H1 (cell line): ENCODE measurements around the gene OCRL. TPM values are rescaled to one million over a fixed set of nuclear protein-coding genes. Genes with fewer than 3 reads are reported as not detected.

Experiments used
- CTCF ChIA-PET: fragments of 300-600 bp; sonication (Branson Sonifier 250); formaldehyde crosslinking; loops from one replicate; lab custom pipeline; 2021; ENCODE audit not compliant: partially characterized antibody; lab: Charles Lee
- POLR2A ChIA-PET: fragments of 300-600 bp; sonication (Branson Sonifier 250); formaldehyde crosslinking; loops from one replicate; lab custom pipeline; 2021; ENCODE audit warnings: inconsistent platforms; ENCODE audit not compliant: partially characterized antibody; lab: Charles Lee
- DNase-seq, 2 experiments: peaks; one replicate each; pipeline versions ENCODE4 v3.0.0 to v3.0.0-alpha.2; 2010 to 2022; ENCODE audit warnings: low spot score in 2 of 2, low read depth in 1 of 2, mixed read lengths in 1 of 2
- FAIRE-seq: peaks from 2 replicates; lab custom pipeline; 2011; peaks lifted over from hg19 to GRCh38; lab: Jason Lieb, UNC
- H2AFZ ChIP-seq: 2 replicates; pipeline ENCODE4 v1.8.1; 2012; ENCODE audit warnings: low read length, inconsistent platforms
- H2AK5ac ChIP-seq: 2 replicates; pipeline ENCODE4 v1.6.1; 2013; ENCODE audit warnings: low read depth, low read length
- H2BK120ac ChIP-seq: replicated peaks from 2 replicates; pipeline ENCODE3; 2013; ENCODE audit warnings: low read depth, low read length, inconsistent platforms
- H2BK12ac ChIP-seq: 2 replicates; pipeline ENCODE4 v1.6.1; 2013; ENCODE audit warnings: low read depth, low read length
- H2BK15ac ChIP-seq: 2 replicates; pipeline ENCODE4 v1.6.1; 2013; ENCODE audit warnings: low read length
- H2BK20ac ChIP-seq: 2 replicates; pipeline ENCODE4 v1.6.1; 2013; ENCODE audit warnings: low read length
- H2BK5ac ChIP-seq: 2 replicates; pipeline ENCODE4 v1.6.1; 2013; ENCODE audit warnings: low read depth, low read length
- H3K14ac ChIP-seq: 2 replicates; pipeline ENCODE4 v1.6.1; 2013; ENCODE audit warnings: inconsistent platforms; ENCODE audit not compliant: insufficient read length
- H3K18ac ChIP-seq: 2 replicates; pipeline ENCODE4 v1.6.1; 2013; ENCODE audit warnings: low read length; ENCODE audit errors: extremely low read depth
- H3K23ac ChIP-seq: 2 replicates; pipeline ENCODE4 v1.6.1; 2013; ENCODE audit warnings: inconsistent platforms; ENCODE audit not compliant: insufficient read length
- H3K23me2 ChIP-seq: 2 replicates; pipeline ENCODE4 v1.6.1; 2013; ENCODE audit warnings: low read depth, low read length
- H3K27ac ChIP-seq: 2 replicates; pipeline ENCODE4 v1.6.1; 2011; ENCODE audit warnings: low read depth, low read length, inconsistent platforms
- H3K27me3 ChIP-seq, 4 experiments: replicated peaks in 1 of 4; 1 replicate in 1 of 4; 2 replicates in 3 of 4; pipeline versions ENCODE4 v1.6.1 to v1.8.1; 2011 to 2013; ENCODE audit warnings: low read length in 3 of 4, mild to moderate bottlenecking in 3 of 4, inconsistent platforms in 2 of 4, mixed read lengths in 2 of 4, moderate library complexity in 1 of 4; ENCODE audit not compliant: control insufficient read depth in 3 of 4, insufficient read depth in 3 of 4; ENCODE audit errors: extremely low read depth in 1 of 4
- H3K36me3 ChIP-seq, 4 experiments: 2 replicates each; pipeline versions ENCODE4 v1.6.1 to v1.8.1; 2011 to 2013; ENCODE audit warnings: mild to moderate bottlenecking in 4 of 4, low read length in 3 of 4, moderate library complexity in 2 of 4, control low read depth in 1 of 4, inconsistent platforms in 1 of 4; ENCODE audit not compliant: insufficient read depth in 4 of 4, control insufficient read depth in 2 of 4
- H3K4ac ChIP-seq: replicated peaks from 2 replicates; pipeline ENCODE3; 2013; ENCODE audit warnings: low read length, low read depth, mixed read lengths, inconsistent platforms; ENCODE audit not compliant: insufficient read length
- H3K4me1 ChIP-seq, 4 experiments: replicated peaks in 1 of 4; 1 replicate in 1 of 4; 2 replicates in 3 of 4; pipeline versions ENCODE4 v1.6.1 to v1.8.1; 2011 to 2013; ENCODE audit warnings: low read length in 3 of 4, inconsistent platforms in 2 of 4, mixed read lengths in 1 of 4; ENCODE audit not compliant: insufficient read depth in 4 of 4, control insufficient read depth in 3 of 4
- H3K4me2 ChIP-seq, 2 experiments: 2 replicates each; pipeline versions ENCODE4 v1.6.1 to v1.8.1; 2011 to 2013; ENCODE audit warnings: low read depth in 2 of 2, low read length in 2 of 2, control low read depth in 1 of 2, inconsistent platforms in 1 of 2, mild to moderate bottlenecking in 1 of 2; ENCODE audit not compliant: insufficient read depth in 1 of 2
- H3K4me3 ChIP-seq, 4 experiments: fragments of 200-600, 300-600 bp in 1 of 4; sonication (generic), shearing (Covaris generic), sonication (Bioruptor Twin) in 1 of 4; 2 replicates each; pipeline versions ENCODE4 v1.5.1 to v1.8.1; 2011 to 2016; ENCODE audit warnings: low read length in 4 of 4, low read depth in 3 of 4, control low read depth in 2 of 4, inconsistent platforms in 2 of 4, mild to moderate bottlenecking in 2 of 4, mixed read lengths in 1 of 4, moderate library complexity in 1 of 4; ENCODE audit not compliant: insufficient read depth in 2 of 4; ENCODE audit errors: extremely low read depth in 1 of 4
- H3K56ac ChIP-seq: replicated peaks from 2 replicates; pipeline ENCODE3; 2013; ENCODE audit warnings: low read depth, mild to moderate bottlenecking, mixed read lengths, low read length, inconsistent platforms; ENCODE audit not compliant: insufficient read length
- H3K79me1 ChIP-seq: 2 replicates; pipeline ENCODE4 v1.6.1; 2013; ENCODE audit warnings: low read depth, low read length, control low read depth
- H3K79me2 ChIP-seq, 2 experiments: 2 replicates each; pipeline versions ENCODE4 v1.6.1 to v1.8.1; 2012 to 2013; ENCODE audit warnings: low read length in 2 of 2, mild to moderate bottlenecking in 2 of 2, inconsistent platforms in 1 of 2; ENCODE audit not compliant: insufficient read depth in 2 of 2, control insufficient read depth in 1 of 2
- H3K9ac ChIP-seq, 4 experiments: replicated peaks in 1 of 4; 1 replicate in 1 of 4; 2 replicates in 3 of 4; pipeline versions ENCODE4 v1.6.1 to v1.8.1; 2011 to 2013; ENCODE audit warnings: low read depth in 3 of 4, low read length in 3 of 4, control low read depth in 2 of 4, mild to moderate bottlenecking in 2 of 4, moderate library complexity in 2 of 4, inconsistent platforms in 1 of 4; ENCODE audit errors: extremely low read depth in 1 of 4
- H3K9me3 ChIP-seq, 2 experiments: 2 replicates each; pipeline versions ENCODE4 v1.6.1 to v1.8.1; 2012 to 2013; ENCODE audit warnings: mild to moderate bottlenecking in 2 of 2, moderate library complexity in 2 of 2, control low read depth in 1 of 2, inconsistent platforms in 1 of 2, low read depth in 1 of 2, low read length in 1 of 2, mixed read lengths in 1 of 2; ENCODE audit not compliant: insufficient read depth in 2 of 2
- H4K20me1 ChIP-seq, 2 experiments: replicated peaks in 1 of 2; 2 replicates each; pipeline versions ENCODE3 to v1.8.1; 2011 to 2013; ENCODE audit warnings: inconsistent platforms in 2 of 2, low read length in 2 of 2, mild to moderate bottlenecking in 1 of 2; ENCODE audit not compliant: insufficient read depth in 2 of 2, control insufficient read depth in 1 of 2
- H4K5ac ChIP-seq: 2 replicates; pipeline ENCODE4 v1.6.1; 2013; ENCODE audit warnings: low read length, low read depth, mixed read lengths, inconsistent platforms; ENCODE audit not compliant: insufficient read length
- H4K8ac ChIP-seq: 2 replicates; pipeline ENCODE4 v1.8.0; 2013; ENCODE audit warnings: mild to moderate bottlenecking, moderate library complexity, low read length, inconsistent platforms; ENCODE audit not compliant: insufficient read depth; ENCODE audit errors: extremely low read depth
- H4K91ac ChIP-seq: replicated peaks from 2 replicates; pipeline ENCODE3; 2013; ENCODE audit warnings: low read length, mixed read lengths, inconsistent platforms; ENCODE audit not compliant: insufficient read length
- WGBS, 2 experiments: shearing (Covaris generic) in 1 of 2; methylation state at CpG; one replicate each; pipeline versions ENCODE4 v1.1.6 to v1.1.7; 2013 to 2015; ENCODE audit warnings: low lambda C conversion rate in 2 of 2, mixed read lengths in 2 of 2, inconsistent platforms in 1 of 2, low coverage in 1 of 2, missing lambda C conversion rate in 1 of 2; ENCODE audit not compliant: insufficient replicate concordance in 2 of 2, insufficient coverage in 1 of 2, insufficient read length in 1 of 2; ENCODE audit errors: extremely low coverage in 1 of 2, missing lambda C conversion rate in 1 of 2; 5-methylcytosine and 5-hydroxymethylcytosine counted together
- polyA plus RNA-seq, 7 experiments: library from polyadenylated mRNA; depleted of rRNA in 3 of 7; stranded (reverse) in 5 of 7; unstranded in 2 of 7; fragments of >200 nt in 5 of 7; fragments of 200-250 nt in 2 of 7; gene quantifications; 1 replicate in 5 of 7; 2 replicates in 1 of 7; 4 replicates in 1 of 7; pipeline versions ENCODE4 v1.2.1 to v1.2.3, GENCODE V29; 2011 to 2013; ENCODE audit warnings: missing spikeins in 2 of 7, mixed read lengths in 2 of 7
- total RNA-seq: library from RNA; stranded (reverse); fragmentation: NEBNext Ultra II Directional; extraction: Animal tissue kit (Norgen Biotek cat#: 25700); gene quantifications from 2 replicates; pipeline ENCODE4 v1.2.1, GENCODE V29; 2021

OCRL gene
- total and polyA plus RNA-seq, 2 of the 8 experiments (the other 6 are each of a cell fraction or from before 2014, with no cell fraction given): 12.7 to 15.1 TPM

DNA sequence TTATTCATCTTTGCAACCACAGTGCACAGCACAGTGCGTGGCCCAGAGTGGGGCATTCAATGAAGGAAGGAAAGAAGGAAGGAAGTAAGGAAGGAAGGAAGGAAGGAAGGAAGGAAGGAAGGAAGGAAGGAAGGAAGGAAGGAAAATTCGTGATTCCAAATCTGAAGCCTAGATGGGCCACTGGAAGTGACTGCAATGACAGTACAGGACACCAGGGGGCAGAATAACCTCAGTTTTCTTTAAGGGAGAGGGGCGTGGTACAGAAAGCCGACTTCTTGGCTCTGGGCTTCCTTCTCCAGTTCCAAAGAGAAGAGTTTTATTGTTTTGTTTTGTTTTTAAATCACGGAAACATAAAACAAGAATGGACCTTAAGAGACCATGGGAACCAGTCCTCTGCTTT, 66.9 kb downstream of the OCRL start:
- H3K79me1 ChIP-seq: no peaks in the 10 kb centered on the region
- 0% methylated on average over 2 of the region's 5 CpGs; no CpG with 5 or more reads in 1 of the 2 experiments for WGBS, 2 experiments
- CTCF ChIA-PET: interaction anchor here (0.6 to 5.4 kb wide), 10 partner anchors 11 to 324 kb away, joined by 3 to 31 read pairs (median 4); partner anchors contain the start of gene UTP14A

More for the DNA sequence above, 66.9 kb downstream of the OCRL start:
- 0 out of 2 replicates have a peak overlapping the region, but pooled peaks have one; percentile 46 for H2BK15ac ChIP-seq
- no peaks in the 10 kb centered on the region; a peak in 2 of 7 replicates for H3K4me1 ChIP-seq
- no peak overlapping the region for H3K27ac ChIP-seq
- H3K23ac ChIP-seq: no peak overlapping the region
- H4K5ac ChIP-seq: no peak overlapping the region
- no peak overlapping the region for H4K8ac ChIP-seq
- H2BK12ac ChIP-seq: no peak overlapping the region
- H3K14ac ChIP-seq: no peak overlapping the region
- no peak overlapping the region for H3K9ac ChIP-seq
- no peak overlapping the region for H2AK5ac ChIP-seq
- no peak overlapping the region; the same call in 1 of the 2 replicates for H2AFZ ChIP-seq
- no peak overlapping the region for H3K4ac ChIP-seq
- H2BK120ac ChIP-seq: no peak overlapping the region
- H4K91ac ChIP-seq: no peak overlapping the region
- no peaks in the 10 kb centered on the region for H3K9me3 ChIP-seq
- H3K4me2 ChIP-seq: no peak overlapping the region
- DNase-seq (peak in 1 of 2 experiments; percentile 72), FAIRE-seq (peak; percentile 55)
- H3K56ac ChIP-seq: no peak overlapping the region
- no peaks in the 10 kb centered on the region for H3K79me2 ChIP-seq
- H3K18ac ChIP-seq: no peak overlapping the region
- H3K4me3 ChIP-seq: no peak overlapping the region
- no peaks in the 10 kb centered on the region for H3K23me2 ChIP-seq
- H2BK5ac ChIP-seq: no peak overlapping the region
- no peaks in the 10 kb centered on the region for H4K20me1 ChIP-seq
- H3K27me3 ChIP-seq: 0 out of 7 replicates have a peak, but pooled peaks cover 0 to 2% (median 0%) of the 10 kb centered on the region in 4 experiments
- no peak overlapping the region for H2BK20ac ChIP-seq
- H3K36me3 ChIP-seq: no peaks in the 10 kb centered on the region
- POLR2A ChIA-PET: no interaction called here
